B cell (primary cell): ENCODE data around the gene VSIG2. TPM values are rescaled to one million over a fixed set of nuclear protein-coding genes. Genes with fewer than 3 reads are reported as not detected.
"Not testable (repeated sequence)": the region's sequence is repeated elsewhere in the genome, so short reads cannot be mapped to it uniquely, and the experiment has no call there.

ENCODE experiments used
- ATAC-seq: fragments of 200-7000 bp; cut with Tn5 transposase; one replicate; pipeline ENCODE4 v1.10.0; 2021; ENCODE audit warnings: low read depth, mild to moderate bottlenecking, moderate number of reproducible peaks, moderate library complexity
- CTCF ChIA-PET: fragments of 350-600 bp; sonication (Branson Sonifier 250); formaldehyde crosslinking; loops from one replicate; lab custom pipeline; 2021; ENCODE audit warnings: antibody characterized with exemption, inconsistent platforms; lab: Charles Lee
- POLR2A ChIA-PET: fragments of 350-600 bp; sonication (Branson Sonifier 250); formaldehyde crosslinking; loops from one replicate; lab custom pipeline; 2021; ENCODE audit warnings: antibody characterized with exemption; lab: Charles Lee
- DNase-seq: peaks from one replicate; pipeline ENCODE4 v3.0.0; 2013
- H2AFZ ChIP-seq: 2 replicates; pipeline ENCODE4 v1.6.1; 2012; ENCODE audit warnings: mild to moderate bottlenecking, low read depth, low read length; ENCODE audit not compliant: insufficient read depth, poor library complexity, severe bottlenecking
- H3K27ac ChIP-seq, 2 donors: 1 replicate in 1 of 2; 2 replicates in 1 of 2; pipeline ENCODE4 v1.5.1; 2012 to 2013; ENCODE audit warnings: low read length in 2 of 2, mild to moderate bottlenecking in 2 of 2, moderate library complexity in 1 of 2
- H3K27me3 ChIP-seq, 4 experiments: fragments of 200-600 bp in 1 of 4; sonication (generic) in 1 of 4; replicated peaks in 1 of 4; 1 replicate in 2 of 4; 2 replicates in 2 of 4; pipeline versions ENCODE4 v1.6.1 to v1.7.0; 2013 to 2016; ENCODE audit warnings: low read length in 3 of 4, mild to moderate bottlenecking in 2 of 4, mixed read lengths in 1 of 4, moderate library complexity in 1 of 4; ENCODE audit not compliant: insufficient read depth in 4 of 4, control insufficient read depth in 3 of 4; ENCODE audit errors: control extremely low read depth in 1 of 4
- H3K36me3 ChIP-seq, 2 experiments: replicated peaks in 1 of 2; 1 replicate in 1 of 2; 2 replicates in 1 of 2; pipeline versions ENCODE4 v1.6.1 to v1.7.1; 2013; ENCODE audit warnings: low read length in 1 of 2; ENCODE audit not compliant: insufficient read depth in 2 of 2, control insufficient read depth in 1 of 2; ENCODE audit errors: control extremely low read depth in 1 of 2, extremely low read depth in 1 of 2
- H3K4me1 ChIP-seq, 2 donors: fragments of 200-600 bp in 1 of 2; sonication (generic) in 1 of 2; 1 replicate in 1 of 2; 2 replicates in 1 of 2; pipeline versions ENCODE4 v1.5.1 to v1.6.1; 2013 to 2017; ENCODE audit warnings: low read length in 2 of 2; ENCODE audit not compliant: control insufficient read depth in 2 of 2, insufficient read depth in 2 of 2
- H3K4me2 ChIP-seq: replicated peaks from 2 replicates; pipeline ENCODE3; 2012; ENCODE audit warnings: mild to moderate bottlenecking, low read depth, low read length; ENCODE audit not compliant: poor library complexity, severe bottlenecking
- H3K4me3 ChIP-seq, 5 experiments: fragments of 200-600 bp in 1 of 5; sonication (generic) in 1 of 5; 1 replicate in 3 of 5; 2 replicates in 2 of 5; pipeline versions ENCODE4 v1.5.1 to v1.7.0; 2011 to 2016; ENCODE audit warnings: low read length in 4 of 5, mild to moderate bottlenecking in 4 of 5, low read depth in 2 of 5, control low read depth in 1 of 5, moderate library complexity in 1 of 5; ENCODE audit not compliant: insufficient read depth in 1 of 5; ENCODE audit errors: control extremely low read depth in 1 of 5, extremely low read depth in 1 of 5
- H3K79me2 ChIP-seq: fragments of 200-600 bp; sonication (generic); one replicate; pipeline ENCODE4 v1.6.0; 2016; ENCODE audit warnings: low read length; ENCODE audit not compliant: control insufficient read depth, insufficient read depth
- H3K9ac ChIP-seq: fragments of 200-600 bp; sonication (generic); 2 replicates; pipeline ENCODE4 v1.6.1; 2017; ENCODE audit warnings: mild to moderate bottlenecking, low read length, moderate library complexity
- H3K9me3 ChIP-seq, 3 donors: one replicate each; pipeline versions ENCODE4 v1.6.1 to v1.7.1; 2013; ENCODE audit warnings: low read length in 2 of 3; ENCODE audit not compliant: control insufficient read depth in 2 of 3, insufficient read depth in 1 of 3; ENCODE audit errors: control extremely low read depth in 1 of 3
- H4K20me1 ChIP-seq: 2 replicates; pipeline ENCODE4 v1.6.0; 2012; ENCODE audit warnings: mild to moderate bottlenecking, low read length; ENCODE audit not compliant: insufficient read depth, control insufficient read depth, poor library complexity, severe bottlenecking
- H3K27ac Mint-ChIP-seq: one replicate; pipeline ENCODE4 v1.8.0; 2021; ENCODE audit warnings: mixed read lengths
- H3K27me3 Mint-ChIP-seq: one replicate; pipeline ENCODE4 v1.8.0; 2021; ENCODE audit warnings: mixed read lengths
- H3K4me1 Mint-ChIP-seq: one replicate; pipeline ENCODE4 v1.8.0; 2021; ENCODE audit warnings: mixed read lengths
- H3K4me3 Mint-ChIP-seq: one replicate; pipeline ENCODE4 v1.8.0; 2021; ENCODE audit warnings: mixed read lengths
- H3K9me3 Mint-ChIP-seq: one replicate; pipeline ENCODE4 v1.8.0; 2022; ENCODE audit warnings: mixed read lengths; ENCODE audit not compliant: insufficient read depth
- EZH2 ChIP-seq: IDR thresholded peaks from 2 replicates; pipeline ENCODE4 v1.6.1; 2012; ENCODE audit warnings: borderline replicate concordance, low read depth, mild to moderate bottlenecking, moderate library complexity, low read length; ENCODE audit not compliant: insufficient read depth, poor library complexity, severe bottlenecking
- WGBS: methylation state at CpG from one replicate; pipeline ENCODE4 v1.1.5; 2013; ENCODE audit warnings: missing lambda C conversion rate; ENCODE audit not compliant: insufficient coverage; 5-methylcytosine and 5-hydroxymethylcytosine counted together
- intact Hi-C: fragments of 100-400 bp; cut with micrococcal nuclease; formaldehyde crosslinking; loops from one replicate; pipeline ENCODE4 v1.10.0; 2022
- polyA plus RNA-seq: library from polyadenylated mRNA; depleted of rRNA; stranded (reverse); fragments of >200 nt; gene quantifications from 2 replicates; pipeline ENCODE4 v1.2.3, GENCODE V29; 2012
- total RNA-seq, 2 donors: library from RNA; stranded (reverse); fragments of 120-200 nt in 1 of 2; gene quantifications; 1 replicate in 1 of 2; 2 replicates in 1 of 2; pipeline versions ENCODE4 v1.2.3 to v1.2.4, GENCODE V29; 2013 to 2022
- TF ChIP-seq, protein P1 (sequence below): fragments of 200-600 bp; IDR thresholded peaks from one replicate; pipeline ENCODE4 v1.8.0; 2022; ENCODE audit warnings: antibody characterized with exemption, mild to moderate bottlenecking

The VSIG2 gene
- total and polyA plus RNA-seq, 2 donors (not counting 1 experiment from before 2014, with no cell fraction given): not detected

- H3K4me2 ChIP-seq: no peak overlapping the region
- Mint-ChIP-seq H3K4me3 (no peak overlapping the region), H3K27me3 (no peaks in the 10 kb centered on the region), H3K9me3 (no peaks in the 10 kb centered on the region), H3K4me1 (peaks cover 15% of the 10 kb centered on the region), H3K27ac (no peak overlapping the region)
- no peak overlapping the region for H3K9ac ChIP-seq
- 81% methylated on average over 6 of the region's 7 CpGs for WGBS
- no peaks in the 10 kb centered on the region for H3K9me3 ChIP-seq
- H3K4me1 ChIP-seq: no peaks in the 10 kb centered on the region
- H3K27ac ChIP-seq: no peak overlapping the region
- peaks cover under 1 to 6% of the 10 kb centered on the region in 2 experiments for H3K36me3 ChIP-seq
- no peak for TF ChIP-seq EZH2
- TF ChIP-seq, protein P1, sequence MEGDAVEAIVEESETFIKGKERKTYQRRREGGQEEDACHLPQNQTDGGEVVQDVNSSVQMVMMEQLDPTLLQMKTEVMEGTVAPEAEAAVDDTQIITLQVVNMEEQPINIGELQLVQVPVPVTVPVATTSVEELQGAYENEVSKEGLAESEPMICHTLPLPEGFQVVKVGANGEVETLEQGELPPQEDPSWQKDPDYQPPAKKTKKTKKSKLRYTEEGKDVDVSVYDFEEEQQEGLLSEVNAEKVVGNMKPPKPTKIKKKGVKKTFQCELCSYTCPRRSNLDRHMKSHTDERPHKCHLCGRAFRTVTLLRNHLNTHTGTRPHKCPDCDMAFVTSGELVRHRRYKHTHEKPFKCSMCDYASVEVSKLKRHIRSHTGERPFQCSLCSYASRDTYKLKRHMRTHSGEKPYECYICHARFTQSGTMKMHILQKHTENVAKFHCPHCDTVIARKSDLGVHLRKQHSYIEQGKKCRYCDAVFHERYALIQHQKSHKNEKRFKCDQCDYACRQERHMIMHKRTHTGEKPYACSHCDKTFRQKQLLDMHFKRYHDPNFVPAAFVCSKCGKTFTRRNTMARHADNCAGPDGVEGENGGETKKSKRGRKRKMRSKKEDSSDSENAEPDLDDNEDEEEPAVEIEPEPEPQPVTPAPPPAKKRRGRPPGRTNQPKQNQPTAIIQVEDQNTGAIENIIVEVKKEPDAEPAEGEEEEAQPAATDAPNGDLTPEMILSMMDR: no peak
- H3K4me3 ChIP-seq: no peak overlapping the region
- no peak overlapping the region for H2AFZ ChIP-seq
- ChIA-PET POLR2A (no interaction called here), CTCF (no interaction called here)
- ATAC-seq (no peak), DNase-seq (no peak)
- H3K27me3 ChIP-seq: no peaks in the 10 kb centered on the region
- intact Hi-C loops: no loop called here
- H3K79me2 ChIP-seq: peaks cover 4% of the 10 kb centered on the region
- no peaks in the 10 kb centered on the region for H4K20me1 ChIP-seq
Measured at GRCh38 chr11:124776865-124777645, 25.0 kb upstream of the VSIG2 start.

- H3K27ac Mint-ChIP-seq, H3K4me1 Mint-ChIP-seq, H3K9me3 Mint-ChIP-seq, H3K27me3 ChIP-seq, H3K4me1 ChIP-seq, H3K4me2 ChIP-seq, ATAC-seq, H3K79me2 ChIP-seq, intact Hi-C loops, DNase-seq, H3K4me3 ChIP-seq, H3K9ac ChIP-seq, H3K27me3 Mint-ChIP-seq, H2AFZ ChIP-seq, H3K9me3 ChIP-seq, H3K4me3 Mint-ChIP-seq, POLR2A ChIA-PET, H3K27ac ChIP-seq, H4K20me1 ChIP-seq: not testable (repeated sequence)
- WGBS: 100% methylated on average over 4 of the region's 6 CpGs
- H3K36me3 ChIP-seq: peaks cover 4 to 37% of the 10 kb centered on the region in 2 experiments
- CTCF ChIA-PET: interaction anchor here (1.0 to 10.4 kb wide), 5 partner anchors 8 to 101 kb away, joined by 3 to 202 read pairs (median 3); no protein-coding TSS in a partner anchor
Measured at GRCh38 chr11:124770959-124771358, 18.9 kb upstream of the VSIG2 start.
